Lung (tissue), 12 donors: ENCODE measurements around the gene KCNJ15. TPM values are rescaled to one million over a fixed set of nuclear protein-coding genes. Genes with fewer than 3 reads are reported as not detected.
A peak's percentile ranks its signal among the peaks of the same experiment; 100 is the strongest.

Experiments
- ATAC-seq: fragments of 200-7000 bp; cut with Tn5 transposase; one replicate; pipeline ENCODE4 v1.9.1; 2020; ENCODE audit warnings: moderate number of reproducible peaks; ENCODE audit not compliant: insufficient read depth, low FRiP score
- DNase-seq, 3 donors: peaks; one replicate each; pipeline ENCODE4 v3.0.0-alpha.2; 2013 to 2017
- H3K27ac ChIP-seq, 2 donors: one replicate each; pipeline ENCODE4 v1.5.1; 2013; ENCODE audit warnings: mild to moderate bottlenecking in 2 of 2, moderate library complexity in 2 of 2, control low read depth in 1 of 2, inconsistent platforms in 1 of 2, low read depth in 1 of 2, low read length in 1 of 2
- H3K27me3 ChIP-seq, 3 donors: one replicate each; pipeline ENCODE4 v1.5.1; 2013; ENCODE audit warnings: low read length in 2 of 3; ENCODE audit not compliant: control insufficient read depth in 3 of 3, insufficient read depth in 3 of 3
- H3K36me3 ChIP-seq, 4 donors: one replicate each; pipeline ENCODE4 v1.5.1; 2013; ENCODE audit warnings: low read length in 4 of 4, mild to moderate bottlenecking in 1 of 4, moderate library complexity in 1 of 4; ENCODE audit not compliant: control insufficient read depth in 4 of 4, insufficient read depth in 4 of 4
- H3K4me1 ChIP-seq, 5 donors: one replicate each; pipeline ENCODE4 v1.5.1; 2013; ENCODE audit warnings: low read length in 5 of 5, mild to moderate bottlenecking in 2 of 5, moderate library complexity in 1 of 5; ENCODE audit not compliant: control insufficient read depth in 5 of 5, insufficient read depth in 5 of 5
- H3K4me3 ChIP-seq: one replicate; pipeline ENCODE4 v1.5.1; 2013; ENCODE audit warnings: mild to moderate bottlenecking, control low read depth, moderate library complexity
- H3K9ac ChIP-seq, 2 donors: one replicate each; pipeline ENCODE4 v1.5.1; 2013; ENCODE audit warnings: low read length in 2 of 2, control low read depth in 1 of 2; ENCODE audit not compliant: insufficient read depth in 1 of 2
- H3K9me3 ChIP-seq, 4 donors: one replicate each; pipeline ENCODE4 v1.5.1; 2013; ENCODE audit warnings: low read length in 3 of 4, mild to moderate bottlenecking in 1 of 4, moderate library complexity in 1 of 4; ENCODE audit not compliant: control insufficient read depth in 4 of 4, insufficient read depth in 3 of 4
- CTCF ChIP-seq: IDR thresholded peaks from 2 replicates; pipeline ENCODE4 v1.5.1; 2012; ENCODE audit warnings: mild to moderate bottlenecking; ENCODE audit errors: control extremely low read depth, extremely low read depth
- WGBS, 2 donors: extraction: QIAGEN DNeasy Blood & Tissue Kit; methylation state at CpG; one replicate each; pipeline ENCODE4 v1.1.7; 2013; 5-methylcytosine and 5-hydroxymethylcytosine counted together
- polyA plus RNA-seq, 2 donors: library from polyadenylated mRNA; stranded (reverse); fragments of 200-250 nt; gene quantifications; one replicate each; pipeline ENCODE4 v1.2.1, GENCODE V29; 2013
- total RNA-seq, 2 donors: library from RNA; depleted of rRNA in 1 of 2; stranded (reverse); fragments of >200 nt in 1 of 2; gene quantifications; one replicate each; pipeline ENCODE4 v1.2.1, GENCODE V29; 2014 to 2021
- donor health status: control.
- donor health status: control.
- donor health status: Bipolar disorder and iron deficiency.
- donor health status: healthy.
- donor health status: DM: yes; HTN: yes; CAD: no.

Gene KCNJ15
- total and polyA plus RNA-seq, 4 donors, result 28.2 to 79.1 (median 61.5) TPM

- Histone ChIP-seq H3K4me3 (no peak overlapping the region), H3K9me3 (no peaks in the 10 kb centered on the region), H3K4me1 (peaks cover 0 to 46% (median 12%) of the 10 kb centered on the region in 5 donors), H3K27ac (peak overlapping the region in 1 of 2 donors; percentile 31), H3K27me3 (no peaks in the 10 kb centered on the region), H3K36me3 (peaks cover 0 to 4% (median 0%) of the 10 kb centered on the region in 4 donors), H3K9ac (no peak overlapping the region)
- TF ChIP-seq CTCF, result no peak
- ATAC-seq (no peak), DNase-seq (no peak)
- WGBS, 2 donors, result 88 to 89% methylated on average over 15 of the region's 15 CpGs
These were observed 44.8 kb downstream of the KCNJ15 start for GRCh38 chr21:38301321-38302214.

- ATAC-seq (peak; percentile 74), DNase-seq (no peak)
- Histone ChIP-seq H3K9me3 (no peaks in the 10 kb centered on the region), H3K9ac (no peak overlapping the region), H3K36me3 (peaks cover 0 to 4% (median 0%) of the 10 kb centered on the region in 4 donors), H3K27me3 (no peaks in the 10 kb centered on the region), H3K27ac (no peak overlapping the region), H3K4me1 (peaks cover 0 to 51% (median 14%) of the 10 kb centered on the region in 5 donors), H3K4me3 (no peak overlapping the region)
- 68 to 85% methylated on average over 3 of the region's 3 CpGs for WGBS, 2 donors
- no peak for TF ChIP-seq CTCF
These were observed 46.5 kb downstream of the KCNJ15 start for GRCh38 chr21:38303300-38303699.

GRCh38 chr21:38306433-38307141 is 49.8 kb downstream of the KCNJ15 start:
- no peak overlapping the region for H3K27ac ChIP-seq
- WGBS, 2 donors, result 14 to 22% methylated on average over 7 of the region's 7 CpGs
- ATAC-seq, result no peak

More at GRCh38 chr21:38306433-38307141, 49.8 kb downstream of the KCNJ15 start:
- no peaks in the 10 kb centered on the region for H3K36me3 ChIP-seq
- no peak overlapping the region for H3K9ac ChIP-seq
- H3K9me3 ChIP-seq, result no peaks in the 10 kb centered on the region
- H3K4me3 ChIP-seq, result no peak overlapping the region
- peak; percentile 20 to 94 (median 85) for DNase-seq
- H3K27me3 ChIP-seq, result no peaks in the 10 kb centered on the region
- TF ChIP-seq CTCF, result no peak
- peaks cover 0 to 39% (median 17%) of the 10 kb centered on the region in 5 donors for H3K4me1 ChIP-seq
